NCI-H460 (cell line): ENCODE data around the gene ARL14EPL. TPM values are rescaled to one million over a fixed set of nuclear protein-coding genes. Genes with fewer than 3 reads are reported as not detected.

Experiments used
- total RNA-seq: library from RNA; depleted of rRNA; stranded (reverse); fragments of >200 nt; shearing (Covaris generic); gene quantifications from 2 replicates; pipeline ENCODE4 v1.2.3, GENCODE V29; 2014; rRNA removed

ARL14EPL gene
- total RNA-seq, 1 experiment from 2014 or later, result not detected

Other genes starting within 250 kb of the ARL14EPL start
- gene CDO1, start 215.8 kb upstream of the ARL14EPL start, total RNA-seq, result 0.12 TPM in 1 of 2 replicates, not detected in the other
- gene ATG12, start 190.9 kb upstream of the ARL14EPL start, total RNA-seq, result 59.8 and 82.9 TPM in 2 replicates
- gene AP3S1, start 190.5 kb upstream of the ARL14EPL start, total RNA-seq, result 73.3 and 90.9 TPM in 2 replicates
- 0.64 TPM in 1 of 2 replicates, not detected in the other for gene LVRN, start 70.0 kb upstream of the ARL14EPL start, total RNA-seq
- gene COMMD10, start 52.6 kb downstream of the ARL14EPL start, total RNA-seq, result 66.7 and 73.3 TPM in 2 replicates